Measurements from ENCODE around the gene NKTR. TPM values are rescaled to one million over a fixed set of nuclear protein-coding genes. Genes with fewer than 3 reads are reported as not detected.

Gene NKTR
- total RNA-seq, 3 donors from 2014 or later: 61.4 to 75.6 (median 70.5) TPM

DNA sequence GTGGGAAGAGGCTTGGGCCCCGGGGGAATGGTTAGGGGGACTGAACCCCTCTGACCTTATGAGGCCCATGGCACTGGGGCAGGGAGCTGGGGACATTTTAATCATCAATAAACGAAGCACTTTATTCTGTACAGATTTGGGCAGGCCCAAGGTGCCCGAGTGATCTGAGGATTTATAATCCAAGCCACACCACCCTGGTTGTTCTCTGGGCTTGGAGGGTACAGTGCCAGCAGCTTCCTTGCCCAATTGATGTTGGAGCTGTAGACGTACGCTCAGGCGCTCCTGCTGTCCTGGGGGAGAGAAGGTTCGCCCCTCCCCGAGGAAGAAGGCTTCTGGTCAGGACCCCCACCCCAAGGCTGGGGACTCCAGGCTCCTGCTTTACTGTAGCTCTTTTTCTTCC lies 65.5 kb downstream of the NKTR start:
- Histone ChIP-seq H3K4me1 (ENCODE audit: low read depth) (no peaks in the 10 kb centered on the region), H3K9me3 (no peaks in the 10 kb centered on the region), H3K36me3 (ENCODE audit: low read depth) (no peaks in the 10 kb centered on the region), H3K4me3 (no peak overlapping the region)
- DNase-seq: no peak
- TF ChIP-seq, protein P1, sequence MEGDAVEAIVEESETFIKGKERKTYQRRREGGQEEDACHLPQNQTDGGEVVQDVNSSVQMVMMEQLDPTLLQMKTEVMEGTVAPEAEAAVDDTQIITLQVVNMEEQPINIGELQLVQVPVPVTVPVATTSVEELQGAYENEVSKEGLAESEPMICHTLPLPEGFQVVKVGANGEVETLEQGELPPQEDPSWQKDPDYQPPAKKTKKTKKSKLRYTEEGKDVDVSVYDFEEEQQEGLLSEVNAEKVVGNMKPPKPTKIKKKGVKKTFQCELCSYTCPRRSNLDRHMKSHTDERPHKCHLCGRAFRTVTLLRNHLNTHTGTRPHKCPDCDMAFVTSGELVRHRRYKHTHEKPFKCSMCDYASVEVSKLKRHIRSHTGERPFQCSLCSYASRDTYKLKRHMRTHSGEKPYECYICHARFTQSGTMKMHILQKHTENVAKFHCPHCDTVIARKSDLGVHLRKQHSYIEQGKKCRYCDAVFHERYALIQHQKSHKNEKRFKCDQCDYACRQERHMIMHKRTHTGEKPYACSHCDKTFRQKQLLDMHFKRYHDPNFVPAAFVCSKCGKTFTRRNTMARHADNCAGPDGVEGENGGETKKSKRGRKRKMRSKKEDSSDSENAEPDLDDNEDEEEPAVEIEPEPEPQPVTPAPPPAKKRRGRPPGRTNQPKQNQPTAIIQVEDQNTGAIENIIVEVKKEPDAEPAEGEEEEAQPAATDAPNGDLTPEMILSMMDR (IDR thresholded peaks at IDR 0.05): no peak
- no peak for ATAC-seq
- intact Hi-C loops (cut with DNase I, micrococcal nuclease): no loop called here

DNA sequence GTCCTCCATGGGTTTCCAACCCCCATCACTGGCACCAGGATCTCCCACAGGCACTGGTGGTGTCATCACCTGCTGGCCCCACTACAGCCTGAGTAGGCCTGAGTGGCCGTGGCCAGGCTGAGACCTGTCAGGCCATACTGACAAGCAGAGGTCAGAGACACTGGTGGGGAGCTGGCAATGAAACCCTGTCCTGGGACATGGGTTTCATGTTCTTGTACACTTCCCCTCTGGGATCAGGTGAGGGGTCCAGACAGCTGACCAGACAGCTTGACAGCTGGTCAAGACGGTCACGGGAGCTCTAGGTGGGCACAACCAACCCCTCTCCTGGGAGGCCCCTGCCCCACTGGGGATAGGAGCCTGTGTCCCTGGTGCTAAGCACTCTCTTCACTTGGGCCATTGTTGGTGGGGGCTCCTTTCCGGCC lies 66.1 kb downstream of the NKTR start:
- Histone ChIP-seq H3K4me3 (no peak overlapping the region), H3K36me3 (ENCODE audit: low read depth) (no peaks in the 10 kb centered on the region), H3K4me1 (ENCODE audit: low read depth) (no peaks in the 10 kb centered on the region), H3K9me3 (no peaks in the 10 kb centered on the region)
- intact Hi-C loops (cut with DNase I, micrococcal nuclease): no loop called here
- no peak for DNase-seq
- TF ChIP-seq, protein P1 (IDR thresholded peaks at IDR 0.05): no peak
- ATAC-seq: no peak

DNA sequence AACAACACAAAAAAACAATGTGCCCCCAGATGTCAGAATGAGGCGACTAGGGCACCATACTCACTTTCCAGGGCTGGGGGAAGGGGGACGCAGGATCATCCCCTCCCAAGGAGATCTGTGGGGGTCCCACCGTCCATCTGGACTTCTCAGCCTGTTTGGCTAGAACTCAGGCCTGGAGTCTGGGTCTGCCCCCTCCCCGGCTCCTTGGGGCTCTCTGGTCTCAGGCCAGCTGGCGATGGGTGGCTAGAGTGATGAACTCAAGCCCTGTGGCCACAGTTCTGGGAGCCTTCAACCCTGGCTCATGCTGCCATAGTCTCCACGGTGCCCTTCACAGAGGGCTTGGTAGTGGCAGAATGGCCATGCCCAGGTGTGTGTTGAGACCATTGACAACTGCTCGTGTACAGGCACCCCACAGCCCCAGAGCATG lies 66.6 kb downstream of the NKTR start:
- Histone ChIP-seq H3K4me3 (no peak overlapping the region), H3K4me1 (ENCODE audit: low read depth) (no peaks in the 10 kb centered on the region), H3K9me3 (no peaks in the 10 kb centered on the region), H3K36me3 (ENCODE audit: low read depth) (no peaks in the 10 kb centered on the region)
- no peak for ATAC-seq
- intact Hi-C loops (cut with DNase I, micrococcal nuclease): no loop called here
- TF ChIP-seq, protein P1 (IDR thresholded peaks at IDR 0.05): no peak
- DNase-seq: no peak

DNA sequence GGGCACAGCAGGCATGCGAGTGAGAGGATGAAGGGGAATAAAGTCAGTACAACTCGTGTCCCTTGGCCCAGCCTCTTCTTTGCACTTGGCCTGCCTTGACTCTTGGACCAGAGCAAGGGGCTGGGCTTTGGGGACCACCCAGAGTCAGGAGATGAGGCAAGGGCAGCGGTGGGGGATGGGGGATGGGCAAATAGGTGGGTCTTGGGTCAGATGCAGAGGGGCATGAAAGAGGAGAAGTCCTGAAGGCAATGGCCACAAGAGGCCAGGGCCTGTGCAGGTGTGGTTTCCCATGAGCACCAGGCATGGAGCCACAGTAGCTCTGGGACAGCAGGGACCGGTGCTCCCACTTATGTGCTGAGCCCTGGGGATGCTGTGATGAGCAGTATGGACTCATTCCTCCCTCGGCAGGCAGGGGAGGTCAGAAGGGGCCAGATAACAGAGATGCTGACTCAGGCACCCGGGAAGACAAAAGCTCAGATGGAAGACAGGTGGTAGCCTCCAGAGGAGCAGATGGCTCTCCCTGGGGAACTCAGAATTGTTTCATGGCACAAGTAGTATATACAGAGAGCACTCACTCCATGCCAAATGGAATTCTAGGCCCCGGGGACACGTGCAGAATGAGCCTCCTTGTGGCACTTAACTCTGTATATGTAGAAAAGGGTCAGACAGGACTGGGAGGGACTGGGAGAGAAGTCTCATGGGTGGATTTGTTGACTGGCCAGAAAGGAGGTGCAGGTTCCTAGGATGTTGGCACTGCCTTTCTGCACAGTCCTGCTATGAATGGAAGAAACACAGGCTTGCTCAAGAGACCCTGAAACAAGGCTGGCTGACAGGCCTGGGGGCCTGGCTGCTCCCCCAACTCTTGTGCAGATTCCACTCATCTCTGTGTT lies 67.3 kb downstream of the NKTR start:
- Histone ChIP-seq H3K36me3 (ENCODE audit: low read depth) (no peaks in the 10 kb centered on the region), H3K9me3 (no peaks in the 10 kb centered on the region), H3K4me3 (no peak overlapping the region), H3K4me1 (ENCODE audit: low read depth) (no peaks in the 10 kb centered on the region)
- TF ChIP-seq, protein P1 (IDR thresholded peaks at IDR 0.05): no peak
- intact Hi-C loops (cut with DNase I, micrococcal nuclease): no loop called here
- no peak for DNase-seq
- ATAC-seq: no peak

DNA sequence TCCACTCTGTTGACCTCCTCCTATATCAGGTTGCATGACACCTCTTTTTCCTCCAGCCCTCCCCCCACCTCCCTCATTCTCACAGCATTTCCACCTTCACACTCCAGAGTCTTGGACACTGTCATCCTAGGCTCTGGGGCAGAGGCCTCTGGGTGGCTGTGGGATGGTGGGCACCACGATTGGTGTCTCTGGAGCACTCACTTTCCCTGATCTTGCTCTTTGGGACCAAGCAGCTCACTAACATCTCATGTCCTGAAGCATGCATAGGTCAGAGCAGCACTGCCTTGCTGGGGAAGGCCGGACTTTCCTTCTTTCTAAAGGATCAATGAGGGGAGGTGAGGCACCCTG lies 67.9 kb downstream of the NKTR start:
- H3K36me3 ChIP-seq (ENCODE audit: low read depth): no peaks in the 10 kb centered on the region
- TF ChIP-seq, protein P1 (IDR thresholded peaks at IDR 0.05): no peak
- DNase-seq (no peak), ATAC-seq (no peak)
- H3K4me1 ChIP-seq (ENCODE audit: low read depth): no peaks in the 10 kb centered on the region
- no peak overlapping the region for H3K4me3 ChIP-seq
- no peaks in the 10 kb centered on the region for H3K9me3 ChIP-seq
- intact Hi-C loops (cut with DNase I, micrococcal nuclease): no loop called here
